B cell (primary cell): ENCODE measurements around the gene CATSPERD. TPM values are rescaled to one million over a fixed set of nuclear protein-coding genes. Genes with fewer than 3 reads are reported as not detected.

Source experiments
- ATAC-seq: fragments of 200-7000 bp; cut with Tn5 transposase; one replicate; pipeline ENCODE4 v1.10.0; 2021; ENCODE audit warnings: low read depth, mild to moderate bottlenecking, moderate number of reproducible peaks, moderate library complexity
- CTCF ChIA-PET: fragments of 350-600 bp; sonication (Branson Sonifier 250); formaldehyde crosslinking; loops from one replicate; lab custom pipeline; 2021; ENCODE audit warnings: antibody characterized with exemption, inconsistent platforms; lab: Charles Lee
- POLR2A ChIA-PET: fragments of 350-600 bp; sonication (Branson Sonifier 250); formaldehyde crosslinking; loops from one replicate; lab custom pipeline; 2021; ENCODE audit warnings: antibody characterized with exemption; lab: Charles Lee
- DNase-seq: peaks from one replicate; pipeline ENCODE4 v3.0.0; 2013
- H2AFZ ChIP-seq: 2 replicates; pipeline ENCODE4 v1.6.1; 2012; ENCODE audit warnings: mild to moderate bottlenecking, low read depth, low read length; ENCODE audit not compliant: insufficient read depth, poor library complexity, severe bottlenecking
- H3K27ac ChIP-seq, 2 donors: 1 replicate in 1 of 2; 2 replicates in 1 of 2; pipeline ENCODE4 v1.5.1; 2012 to 2013; ENCODE audit warnings: low read length in 2 of 2, mild to moderate bottlenecking in 2 of 2, moderate library complexity in 1 of 2
- H3K27me3 ChIP-seq, 4 experiments: fragments of 200-600 bp in 1 of 4; sonication (generic) in 1 of 4; replicated peaks in 1 of 4; 1 replicate in 2 of 4; 2 replicates in 2 of 4; pipeline versions ENCODE4 v1.6.1 to v1.7.0; 2013 to 2016; ENCODE audit warnings: low read length in 3 of 4, mild to moderate bottlenecking in 2 of 4, mixed read lengths in 1 of 4, moderate library complexity in 1 of 4; ENCODE audit not compliant: insufficient read depth in 4 of 4, control insufficient read depth in 3 of 4; ENCODE audit errors: control extremely low read depth in 1 of 4
- H3K36me3 ChIP-seq, 2 experiments: replicated peaks in 1 of 2; 1 replicate in 1 of 2; 2 replicates in 1 of 2; pipeline versions ENCODE4 v1.6.1 to v1.7.1; 2013; ENCODE audit warnings: low read length in 1 of 2; ENCODE audit not compliant: insufficient read depth in 2 of 2, control insufficient read depth in 1 of 2; ENCODE audit errors: control extremely low read depth in 1 of 2, extremely low read depth in 1 of 2
- H3K4me1 ChIP-seq, 2 donors: fragments of 200-600 bp in 1 of 2; sonication (generic) in 1 of 2; 1 replicate in 1 of 2; 2 replicates in 1 of 2; pipeline versions ENCODE4 v1.5.1 to v1.6.1; 2013 to 2017; ENCODE audit warnings: low read length in 2 of 2; ENCODE audit not compliant: control insufficient read depth in 2 of 2, insufficient read depth in 2 of 2
- H3K4me2 ChIP-seq: replicated peaks from 2 replicates; pipeline ENCODE3; 2012; ENCODE audit warnings: mild to moderate bottlenecking, low read depth, low read length; ENCODE audit not compliant: poor library complexity, severe bottlenecking
- H3K4me3 ChIP-seq, 5 experiments: fragments of 200-600 bp in 1 of 5; sonication (generic) in 1 of 5; 1 replicate in 3 of 5; 2 replicates in 2 of 5; pipeline versions ENCODE4 v1.5.1 to v1.7.0; 2011 to 2016; ENCODE audit warnings: low read length in 4 of 5, mild to moderate bottlenecking in 4 of 5, low read depth in 2 of 5, control low read depth in 1 of 5, moderate library complexity in 1 of 5; ENCODE audit not compliant: insufficient read depth in 1 of 5; ENCODE audit errors: control extremely low read depth in 1 of 5, extremely low read depth in 1 of 5
- H3K79me2 ChIP-seq: fragments of 200-600 bp; sonication (generic); one replicate; pipeline ENCODE4 v1.6.0; 2016; ENCODE audit warnings: low read length; ENCODE audit not compliant: control insufficient read depth, insufficient read depth
- H3K9ac ChIP-seq: fragments of 200-600 bp; sonication (generic); 2 replicates; pipeline ENCODE4 v1.6.1; 2017; ENCODE audit warnings: mild to moderate bottlenecking, low read length, moderate library complexity
- H3K9me3 ChIP-seq, 3 donors: one replicate each; pipeline versions ENCODE4 v1.6.1 to v1.7.1; 2013; ENCODE audit warnings: low read length in 2 of 3; ENCODE audit not compliant: control insufficient read depth in 2 of 3, insufficient read depth in 1 of 3; ENCODE audit errors: control extremely low read depth in 1 of 3
- H4K20me1 ChIP-seq: 2 replicates; pipeline ENCODE4 v1.6.0; 2012; ENCODE audit warnings: mild to moderate bottlenecking, low read length; ENCODE audit not compliant: insufficient read depth, control insufficient read depth, poor library complexity, severe bottlenecking
- H3K27ac Mint-ChIP-seq: one replicate; pipeline ENCODE4 v1.8.0; 2021; ENCODE audit warnings: mixed read lengths
- H3K27me3 Mint-ChIP-seq: one replicate; pipeline ENCODE4 v1.8.0; 2021; ENCODE audit warnings: mixed read lengths
- H3K4me1 Mint-ChIP-seq: one replicate; pipeline ENCODE4 v1.8.0; 2021; ENCODE audit warnings: mixed read lengths
- H3K4me3 Mint-ChIP-seq: one replicate; pipeline ENCODE4 v1.8.0; 2021; ENCODE audit warnings: mixed read lengths
- H3K9me3 Mint-ChIP-seq: one replicate; pipeline ENCODE4 v1.8.0; 2022; ENCODE audit warnings: mixed read lengths; ENCODE audit not compliant: insufficient read depth
- EZH2 ChIP-seq: IDR thresholded peaks from 2 replicates; pipeline ENCODE4 v1.6.1; 2012; ENCODE audit warnings: borderline replicate concordance, low read depth, mild to moderate bottlenecking, moderate library complexity, low read length; ENCODE audit not compliant: insufficient read depth, poor library complexity, severe bottlenecking
- WGBS: methylation state at CpG from one replicate; pipeline ENCODE4 v1.1.5; 2013; ENCODE audit warnings: missing lambda C conversion rate; ENCODE audit not compliant: insufficient coverage; 5-methylcytosine and 5-hydroxymethylcytosine counted together
- intact Hi-C: fragments of 100-400 bp; cut with micrococcal nuclease; formaldehyde crosslinking; loops from one replicate; pipeline ENCODE4 v1.10.0; 2022
- polyA plus RNA-seq: library from polyadenylated mRNA; depleted of rRNA; stranded (reverse); fragments of >200 nt; gene quantifications from 2 replicates; pipeline ENCODE4 v1.2.3, GENCODE V29; 2012
- total RNA-seq, 2 donors: library from RNA; stranded (reverse); fragments of 120-200 nt in 1 of 2; gene quantifications; 1 replicate in 1 of 2; 2 replicates in 1 of 2; pipeline versions ENCODE4 v1.2.3 to v1.2.4, GENCODE V29; 2013 to 2022
- TF ChIP-seq, protein P1 (sequence below): fragments of 200-600 bp; IDR thresholded peaks from one replicate; pipeline ENCODE4 v1.8.0; 2022; ENCODE audit warnings: antibody characterized with exemption, mild to moderate bottlenecking

The CATSPERD gene
- total and polyA plus RNA-seq, 2 donors (not counting 1 experiment from before 2014, with no cell fraction given), result not detected

DNA sequence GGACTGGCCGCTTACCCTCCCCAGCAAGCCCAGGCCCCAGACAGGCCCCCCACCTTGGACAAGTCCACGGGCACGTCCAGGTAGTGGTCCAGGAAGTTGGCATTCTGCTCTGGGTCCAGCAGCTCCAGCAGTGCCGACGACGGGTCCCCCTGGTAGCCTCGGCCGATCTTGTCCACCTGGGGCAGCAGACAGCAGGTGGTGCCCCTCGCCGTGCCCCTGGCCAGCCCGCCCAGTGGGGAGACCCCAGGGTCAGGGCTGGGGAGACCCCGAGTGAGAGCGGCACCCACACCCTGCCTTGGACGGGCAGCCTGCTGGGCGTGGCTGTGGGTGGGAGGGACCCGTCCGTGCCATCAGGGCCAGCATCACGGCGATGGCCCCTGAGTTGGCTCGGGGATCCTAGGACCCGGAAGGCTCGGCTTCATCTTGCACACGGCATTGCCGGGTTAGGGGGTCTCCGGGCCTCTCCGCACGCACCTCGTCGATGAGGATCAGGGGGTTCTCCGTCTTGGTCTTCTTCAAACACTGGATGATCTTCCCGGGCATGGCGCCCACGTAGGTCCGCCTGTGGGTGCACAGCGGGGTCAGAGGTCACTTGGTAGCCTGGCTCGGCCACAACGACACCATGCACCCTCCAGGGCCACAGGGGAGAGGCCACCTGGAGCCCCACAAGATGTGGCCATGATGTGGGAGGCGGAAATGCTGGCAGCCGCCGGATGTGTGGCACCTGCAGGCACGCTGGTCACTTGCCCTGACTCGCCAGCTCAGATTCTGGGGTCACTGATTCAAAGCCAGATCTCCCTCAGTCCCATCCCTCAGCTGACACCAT is 24.0 kb upstream of the CATSPERD start:
- H3K4me1 Mint-ChIP-seq, result peaks cover 15% of the 10 kb centered on the region
- peak; percentile 25 for DNase-seq
- intact Hi-C loops, result no loop called here
- H3K27me3 Mint-ChIP-seq, result no peaks in the 10 kb centered on the region
- H3K9me3 Mint-ChIP-seq, result no peaks in the 10 kb centered on the region
- H3K4me3 Mint-ChIP-seq, result no peak overlapping the region
- ChIA-PET POLR2A (interaction anchor here (1.0 kb wide), 1 partner anchor 7 kb away, joined by 3 read pairs; no protein-coding TSS in a partner anchor), CTCF (interaction anchor here (0.6 kb wide), 1 partner anchor 13 kb away, joined by 3 read pairs; no protein-coding TSS in a partner anchor)
- H3K4me1 ChIP-seq, result peaks cover 3 to 8% of the 10 kb centered on the region in 2 donors
- peaks cover 85% of the 10 kb centered on the region for H4K20me1 ChIP-seq
- no peaks in the 10 kb centered on the region for H3K27me3 ChIP-seq
- H3K4me3 ChIP-seq, result no peak overlapping the region
- peaks cover 36% of the 10 kb centered on the region for H3K79me2 ChIP-seq
- no peak overlapping the region for H3K27ac Mint-ChIP-seq
- peaks cover 0 to 2% (median 0%) of the 10 kb centered on the region in 3 donors for H3K9me3 ChIP-seq
- 93% methylated on average over 42 of the region's 42 CpGs for WGBS
- no peak overlapping the region for H3K9ac ChIP-seq
- no peak overlapping the region for H3K4me2 ChIP-seq
- no peak overlapping the region for H2AFZ ChIP-seq
- TF ChIP-seq, protein P1, sequence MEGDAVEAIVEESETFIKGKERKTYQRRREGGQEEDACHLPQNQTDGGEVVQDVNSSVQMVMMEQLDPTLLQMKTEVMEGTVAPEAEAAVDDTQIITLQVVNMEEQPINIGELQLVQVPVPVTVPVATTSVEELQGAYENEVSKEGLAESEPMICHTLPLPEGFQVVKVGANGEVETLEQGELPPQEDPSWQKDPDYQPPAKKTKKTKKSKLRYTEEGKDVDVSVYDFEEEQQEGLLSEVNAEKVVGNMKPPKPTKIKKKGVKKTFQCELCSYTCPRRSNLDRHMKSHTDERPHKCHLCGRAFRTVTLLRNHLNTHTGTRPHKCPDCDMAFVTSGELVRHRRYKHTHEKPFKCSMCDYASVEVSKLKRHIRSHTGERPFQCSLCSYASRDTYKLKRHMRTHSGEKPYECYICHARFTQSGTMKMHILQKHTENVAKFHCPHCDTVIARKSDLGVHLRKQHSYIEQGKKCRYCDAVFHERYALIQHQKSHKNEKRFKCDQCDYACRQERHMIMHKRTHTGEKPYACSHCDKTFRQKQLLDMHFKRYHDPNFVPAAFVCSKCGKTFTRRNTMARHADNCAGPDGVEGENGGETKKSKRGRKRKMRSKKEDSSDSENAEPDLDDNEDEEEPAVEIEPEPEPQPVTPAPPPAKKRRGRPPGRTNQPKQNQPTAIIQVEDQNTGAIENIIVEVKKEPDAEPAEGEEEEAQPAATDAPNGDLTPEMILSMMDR, result no peak
- no peak for TF ChIP-seq EZH2
- no peak overlapping the region for H3K27ac ChIP-seq
- ATAC-seq, result no peak
- peaks cover 0 to 70% of the 10 kb centered on the region in 2 experiments for H3K36me3 ChIP-seq
